Peyer's patch (tissue), 4 donors: Measurements from ENCODE around the gene CYS1. TPM values are rescaled to one million over a fixed set of nuclear protein-coding genes. Genes with fewer than 3 reads are reported as not detected.

Experiments used
- DNase-seq, 3 donors: peaks; one replicate each; pipeline ENCODE4 v3.0.0-alpha.2; 2017 to 2019
- H3K27ac ChIP-seq, 4 donors: fragments of 200-600 bp; sonication (generic); one replicate each; pipeline ENCODE4 v1.5.1; 2016 to 2019
- H3K27me3 ChIP-seq, 2 donors: fragments of 200-600 bp; sonication (generic); one replicate each; pipeline ENCODE4 v1.5.1; 2019
- H3K36me3 ChIP-seq, 3 donors: fragments of 200-600 bp; sonication (generic); one replicate each; pipeline ENCODE4 v1.5.1; 2016 to 2019
- H3K4me1 ChIP-seq, 4 donors: fragments of 200-600 bp; sonication (generic); one replicate each; pipeline ENCODE4 v1.5.1; 2016 to 2019
- H3K4me3 ChIP-seq, 4 donors: fragments of 200-600 bp; sonication (generic); 1 replicate in 3 of 4; 2 replicates in 1 of 4; pipeline ENCODE4 v1.5.1; 2016 to 2019; ENCODE audit warnings: mild to moderate bottlenecking in 1 of 4
- H3K9me3 ChIP-seq, 4 donors: fragments of 200-600 bp; sonication (generic); one replicate each; pipeline ENCODE4 v1.5.1; 2016 to 2019; ENCODE audit warnings: mild to moderate bottlenecking in 1 of 4
- POLR2A ChIP-seq, 2 donors: fragments of 450-650 bp; IDR thresholded peaks; one replicate each; pipeline ENCODE4 v1.5.1; 2017; ENCODE audit warnings: antibody characterized with exemption in 2 of 2, mild to moderate bottlenecking in 2 of 2, moderate library complexity in 2 of 2
- total RNA-seq, 4 donors: library from RNA; depleted of rRNA; stranded (reverse); fragments of >200 nt; gene quantifications; one replicate each; pipeline ENCODE4 v1.1.0, GENCODE V29; 2016
- TF ChIP-seq, protein P1 (sequence below), 6 experiments: fragments of 450-650 bp in 4 of 6; fragments of 200-600 bp in 2 of 6; sonication (generic) in 1 of 6; IDR thresholded peaks; one replicate each; pipeline ENCODE4 v1.5.1; 2017 to 2019; ENCODE audit warnings: antibody characterized with exemption in 6 of 6, mild to moderate bottlenecking in 3 of 6, moderate library complexity in 1 of 6

Gene CYS1
- total RNA-seq, 4 donors from 2014 or later, result 1.3 to 5.8 (median 1.6) TPM; not detected in 1

- no peaks in the 10 kb centered on the region for H3K27me3 ChIP-seq
- DNase-seq, result peak; percentile 93 to 99 (median 97)
- H3K27ac ChIP-seq, result peak overlapping the region; percentile 92 to 100 (median 95)
- H3K9me3 ChIP-seq, result no peaks in the 10 kb centered on the region
- peaks cover 0 to 11% (median 0%) of the 10 kb centered on the region in 3 donors for H3K36me3 ChIP-seq
- peaks cover 0 to 24% (median 2%) of the 10 kb centered on the region in 4 donors for H3K4me1 ChIP-seq
- peak overlapping the region; percentile 51 to 90 (median 70) for H3K4me3 ChIP-seq
- TF ChIP-seq, protein P1, sequence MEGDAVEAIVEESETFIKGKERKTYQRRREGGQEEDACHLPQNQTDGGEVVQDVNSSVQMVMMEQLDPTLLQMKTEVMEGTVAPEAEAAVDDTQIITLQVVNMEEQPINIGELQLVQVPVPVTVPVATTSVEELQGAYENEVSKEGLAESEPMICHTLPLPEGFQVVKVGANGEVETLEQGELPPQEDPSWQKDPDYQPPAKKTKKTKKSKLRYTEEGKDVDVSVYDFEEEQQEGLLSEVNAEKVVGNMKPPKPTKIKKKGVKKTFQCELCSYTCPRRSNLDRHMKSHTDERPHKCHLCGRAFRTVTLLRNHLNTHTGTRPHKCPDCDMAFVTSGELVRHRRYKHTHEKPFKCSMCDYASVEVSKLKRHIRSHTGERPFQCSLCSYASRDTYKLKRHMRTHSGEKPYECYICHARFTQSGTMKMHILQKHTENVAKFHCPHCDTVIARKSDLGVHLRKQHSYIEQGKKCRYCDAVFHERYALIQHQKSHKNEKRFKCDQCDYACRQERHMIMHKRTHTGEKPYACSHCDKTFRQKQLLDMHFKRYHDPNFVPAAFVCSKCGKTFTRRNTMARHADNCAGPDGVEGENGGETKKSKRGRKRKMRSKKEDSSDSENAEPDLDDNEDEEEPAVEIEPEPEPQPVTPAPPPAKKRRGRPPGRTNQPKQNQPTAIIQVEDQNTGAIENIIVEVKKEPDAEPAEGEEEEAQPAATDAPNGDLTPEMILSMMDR (IDR thresholded peaks at IDR 0.05), result no peak
Observed at GRCh38 chr2:10043906-10044601, 36.2 kb downstream of the CYS1 start.

- TF ChIP-seq POLR2A (IDR thresholded peaks at IDR 0.05), result peak in 1 of 2 donors; percentile 50
- TF ChIP-seq, protein P1 (IDR thresholded peaks at IDR 0.05), result no peak
- peak; percentile 88 to 96 (median 95) for DNase-seq
- H3K27me3 ChIP-seq, result no peaks in the 10 kb centered on the region
- peak within 1 kb of the TSS; percentile 51 to 90 (median 70) for H3K4me3 ChIP-seq
- peak within 1 kb of the TSS; percentile 92 to 100 (median 95) for H3K27ac ChIP-seq
- peaks cover 0 to 20% (median 2%) of the 10 kb centered on the region in 4 donors for H3K4me1 ChIP-seq
- peaks cover 0 to 9% (median 0%) of the 10 kb centered on the region in 3 donors for H3K36me3 ChIP-seq
- no peaks in the 10 kb centered on the region for H3K9me3 ChIP-seq
Observed at GRCh38 chr2:10043256-10043905, 36.8 kb downstream of the CYS1 start, which contains the start of gene KLF11. Gene KLF11, plus strand, starts transcription at chr2:10043550. Its CDS starts 167 bp downstream, at chr2:10043717.

DNA sequence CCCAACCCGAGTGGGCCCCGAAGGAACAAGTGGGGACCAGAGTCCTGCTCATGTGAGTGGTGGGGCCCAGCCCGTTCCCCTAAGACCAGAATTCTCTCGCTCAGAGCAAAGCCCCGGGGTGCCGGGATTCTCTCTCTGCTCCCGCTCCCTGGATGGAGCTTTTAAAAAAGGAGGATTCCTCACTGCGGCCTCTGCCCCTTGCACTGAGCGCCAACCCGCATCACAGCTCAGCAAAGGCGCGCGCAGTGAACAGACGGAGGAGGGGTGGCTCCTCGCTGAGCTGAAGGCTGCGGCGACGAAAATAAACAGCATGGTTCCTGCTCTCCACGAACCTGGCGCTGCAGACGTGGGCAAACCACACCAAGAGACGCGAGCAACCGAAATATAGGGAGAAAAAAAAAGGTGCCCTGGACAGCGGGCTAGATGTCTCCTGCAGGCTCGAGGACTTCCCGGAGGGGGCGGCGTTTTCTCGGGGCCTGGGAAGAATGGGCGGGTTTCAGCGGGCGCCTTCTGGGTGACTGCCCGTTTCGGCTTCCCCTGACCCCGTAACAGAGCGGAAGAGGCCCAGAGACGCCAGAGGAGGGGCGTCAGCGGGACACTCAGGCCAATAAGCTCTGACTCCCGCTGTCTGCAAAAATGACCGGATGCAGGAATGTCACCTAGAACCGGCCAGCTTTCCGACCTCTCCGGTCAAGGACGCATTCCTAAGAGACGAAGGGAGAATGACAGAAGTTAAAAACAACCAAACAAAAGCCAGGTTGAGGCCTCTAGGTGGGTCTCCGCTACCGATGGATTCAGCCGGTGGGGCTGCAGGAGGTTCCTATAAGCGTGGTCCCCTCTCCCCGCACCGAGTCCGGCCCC lies 37.7 kb downstream of the CYS1 start:
- Histone ChIP-seq H3K27ac (peak overlapping the region; percentile 60 to 100 (median 84)), H3K9me3 (no peaks in the 10 kb centered on the region), H3K4me1 (peaks cover 0 to 14% (median 2%) of the 10 kb centered on the region in 4 donors), H3K27me3 (no peaks in the 10 kb centered on the region), H3K36me3 (peaks cover 0 to under 1% (median 0%) of the 10 kb centered on the region in 3 donors), H3K4me3 (peak overlapping the region; percentile 29 to 90 (median 64))
- TF ChIP-seq, protein P1 (IDR thresholded peaks at IDR 0.05), result no peak
- no peak for TF ChIP-seq POLR2A (IDR thresholded peaks at IDR 0.05)
- peak; percentile 56 to 84 (median 71) for DNase-seq

DNA sequence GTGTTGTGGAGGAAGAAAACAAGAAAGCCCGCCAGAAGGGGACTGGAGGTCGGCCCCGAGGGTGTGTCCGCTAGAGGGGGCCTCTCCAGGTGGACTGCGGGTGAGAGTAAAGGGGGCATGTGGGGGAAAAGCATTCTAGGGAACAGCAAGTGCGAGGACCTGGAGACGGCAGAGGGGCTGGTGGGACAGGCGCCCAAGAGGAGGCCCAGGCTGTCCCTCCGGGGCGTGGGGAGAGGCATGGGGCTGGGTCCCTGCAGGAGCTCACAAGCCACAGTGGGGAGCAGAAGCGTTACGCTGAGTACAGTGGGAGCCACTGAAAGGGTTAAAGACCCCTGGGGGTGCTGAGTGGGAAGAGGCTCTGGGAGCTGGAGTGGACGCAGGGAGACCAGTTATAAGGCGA lies 38.5 kb downstream of the CYS1 start:
- Histone ChIP-seq H3K9me3 (no peaks in the 10 kb centered on the region), H3K4me3 (peak overlapping the region in 1 of 4 donors; percentile 90), H3K36me3 (no peaks in the 10 kb centered on the region), H3K4me1 (peaks cover 0 to 17% (median 2%) of the 10 kb centered on the region in 4 donors), H3K27me3 (no peaks in the 10 kb centered on the region), H3K27ac (peak overlapping the region in 3 of 4 donors; percentile 76 to 100 (median 93))
- TF ChIP-seq POLR2A (IDR thresholded peaks at IDR 0.05), result no peak
- TF ChIP-seq, protein P1 (IDR thresholded peaks at IDR 0.05), result no peak
- no peak for DNase-seq
